HTERT RPE-1 (cell line): Measurements from ENCODE around the gene EFL1.
"Not testable (repeated sequence)": the region's sequence is repeated elsewhere in the genome, so short reads cannot be mapped to it uniquely, and the experiment has no call there.

Experiments used
- in situ Hi-C: fragments of 300-500 bp; cut with MboI; formaldehyde crosslinking; loops from 4 replicates; pipeline ENCODE4 v1.14.3; 2020; ENCODE audit warnings: low sequenced_read_pairs

Gene EFL1

GRCh38 chr15:82262422-82263026 is at the start of gene EFL1, which contains the start of gene SAXO2:
EFL1 (minus strand) TSS chr15:82262734; CDS start chr15:82261778, 956 bp downstream.
SAXO2 (plus strand) TSS chr15:82262818; CDS start chr15:82262880, 62 bp downstream.
- in situ Hi-C loops: no loop called here

GRCh38 chr15:82311321-82311720 is 48.8 kb upstream of the EFL1 start:
- in situ Hi-C loops: not testable (repeated sequence)

- in situ Hi-C loops: no loop called here
Measured at GRCh38 chr15:82309802-82310201, 47.3 kb upstream of the EFL1 start.

GRCh38 chr15:82307714-82308081 is 45.2 kb upstream of the EFL1 start:
- in situ Hi-C loops: no loop called here

GRCh38 chr15:82306791-82307713 is 44.5 kb upstream of the EFL1 start:
- in situ Hi-C loops: no loop called here

GRCh38 chr15:82305621-82306048 is 43.1 kb upstream of the EFL1 start:
- in situ Hi-C loops: no loop called here

- in situ Hi-C loops: no loop called here
Measured at GRCh38 chr15:82304778-82305090, 42.2 kb upstream of the EFL1 start.

- in situ Hi-C loops: no loop called here
Measured at GRCh38 chr15:82303956-82304777, 41.6 kb upstream of the EFL1 start.

GRCh38 chr15:82301296-82302016 is 38.9 kb upstream of the EFL1 start:
- in situ Hi-C loops: no loop called here

- in situ Hi-C loops: no loop called here
Measured at GRCh38 chr15:82300883-82301282, 38.3 kb upstream of the EFL1 start.

GRCh38 chr15:82300326-82300725 is 37.8 kb upstream of the EFL1 start:
- in situ Hi-C loops: not testable (repeated sequence)

- in situ Hi-C loops: not testable (repeated sequence)
Measured at GRCh38 chr15:82299511-82299914, 37.0 kb upstream of the EFL1 start.

- in situ Hi-C loops: no loop called here
Measured at GRCh38 chr15:82298520-82298919, 36.0 kb upstream of the EFL1 start.

- in situ Hi-C loops: no loop called here
Measured at GRCh38 chr15:82298032-82298431, 35.5 kb upstream of the EFL1 start.

- in situ Hi-C loops: no loop called here
Measured at GRCh38 chr15:82297546-82297945, 35.0 kb upstream of the EFL1 start.

- in situ Hi-C loops: no loop called here
Measured at GRCh38 chr15:82294061-82294690, 31.6 kb upstream of the EFL1 start.

- in situ Hi-C loops: no loop called here
Measured at GRCh38 chr15:82292271-82292670, 29.7 kb upstream of the EFL1 start.

- in situ Hi-C loops: not testable (repeated sequence)
Measured at GRCh38 chr15:82288202-82288601, 25.7 kb upstream of the EFL1 start.

- in situ Hi-C loops: not testable (repeated sequence)
Measured at GRCh38 chr15:82286475-82286874, 23.9 kb upstream of the EFL1 start.

- in situ Hi-C loops: not testable (repeated sequence)
Measured at GRCh38 chr15:82284381-82284780, 21.8 kb upstream of the EFL1 start.
